HG03045 (cell line): ENCODE measurements around the gene SLC35E2B.
"Not testable (repeated sequence)": the region's sequence is repeated elsewhere in the genome, so short reads cannot be mapped to it uniquely, and the experiment has no call there.

Source experiments
- ATAC-seq: cut with Tn5 transposase; IDR thresholded peaks from one replicate; pipeline ENCODE4 v1.9.1; 2021; ENCODE audit warnings: mild to moderate bottlenecking, moderate library complexity; ENCODE audit not compliant: unreplicated experiment

The SLC35E2B gene

GRCh38 chr1:1647567-1648241, 44.9 kb downstream of the SLC35E2B start:
- not testable (repeated sequence) for ATAC-seq

- ATAC-seq, result not testable (repeated sequence)
Measured at GRCh38 chr1:1646326-1646725, 46.3 kb downstream of the SLC35E2B start.

- not testable (repeated sequence) for ATAC-seq
Measured at GRCh38 chr1:1640711-1641461, 51.7 kb downstream of the SLC35E2B start.

- not testable (repeated sequence) for ATAC-seq
Measured at GRCh38 chr1:1640081-1640480, 52.5 kb downstream of the SLC35E2B start.

- ATAC-seq, result not testable (repeated sequence)
Measured at GRCh38 chr1:1639368-1639767, 53.2 kb downstream of the SLC35E2B start.

- ATAC-seq, result not testable (repeated sequence)
Measured at GRCh38 chr1:1638528-1638927, 54.1 kb downstream of the SLC35E2B start.

- not testable (repeated sequence) for ATAC-seq
Measured at GRCh38 chr1:1637479-1637875, 55.1 kb downstream of the SLC35E2B start.

GRCh38 chr1:1636621-1637478, 55.7 kb downstream of the SLC35E2B start:
- not testable (repeated sequence) for ATAC-seq

- not testable (repeated sequence) for ATAC-seq
Measured at GRCh38 chr1:1634613-1635012, 58.0 kb downstream of the SLC35E2B start.

GRCh38 chr1:1633409-1633808, 59.2 kb downstream of the SLC35E2B start:
- not testable (repeated sequence) for ATAC-seq

GRCh38 chr1:1631782-1632420, 60.7 kb downstream of the SLC35E2B start, which contains the start of gene MMP23B:
Gene MMP23B, plus strand, starts transcription at chr1:1632173. Its CDS starts 46 bp downstream, at chr1:1632219.
- ATAC-seq, result no peak

- ATAC-seq, result no peak
Measured at GRCh38 chr1:1630965-1631781, 61.4 kb downstream of the SLC35E2B start.

- no peak for ATAC-seq
Measured at GRCh38 chr1:1630191-1630964, 62.2 kb downstream of the SLC35E2B start.

- ATAC-seq, result no peak
Measured at GRCh38 chr1:1629430-1630190, 63.0 kb downstream of the SLC35E2B start.

GRCh38 chr1:1628754-1629429, 63.7 kb downstream of the SLC35E2B start:
- ATAC-seq, result no peak

GRCh38 chr1:1627829-1628753, 64.5 kb downstream of the SLC35E2B start:
- no peak for ATAC-seq
